IMR-90 (cell line): Measurements from ENCODE around the gene STAT3. TPM values are rescaled to one million over a fixed set of nuclear protein-coding genes. Genes with fewer than 3 reads are reported as not detected.
A peak's percentile ranks its signal among the peaks of the same experiment; 100 is the strongest.

Experiments
- ATAC-seq: fragments of 200-7000 bp; cut with Tn5 transposase; 2 replicates; pipeline ENCODE4 v1.9.1; 2020; ENCODE audit warnings: low read depth, mild to moderate bottlenecking, moderate library complexity
- BruUV-seq: library from RNA; stranded (reverse); fragments of 400-500 nt; replicated peaks from 2 replicates; lab custom pipeline; 2021; lab: Mats Ljungman, UMichigan
- CTCF ChIA-PET: fragments of 300-600 bp; formaldehyde crosslinking; extraction: SDS; loops from one replicate; lab custom pipeline; 2021; ENCODE audit warnings: antibody characterized with exemption; lab: Yijun Ruan, JAX
- POLR2A ChIA-PET: fragments of 300-600 bp; sonication (Branson Sonifier 250); formaldehyde crosslinking; loops from one replicate; lab custom pipeline; 2022; ENCODE audit warnings: antibody characterized with exemption; ENCODE audit not compliant: unreplicated experiment; lab: Charles Lee
- DNase-seq: peaks from one replicate; pipeline ENCODE4 v3.0.0; 2013
- H2AFZ ChIP-seq: replicated peaks from 2 replicates; pipeline ENCODE3; 2013; ENCODE audit warnings: low read length, mild to moderate bottlenecking; ENCODE audit not compliant: poor library complexity
- H2AK5ac ChIP-seq: 2 replicates; pipeline ENCODE4 v1.6.1; 2013; ENCODE audit warnings: low read depth, low read length, inconsistent platforms
- H2AK9ac ChIP-seq: replicated peaks from 2 replicates; pipeline ENCODE3; 2013; ENCODE audit warnings: mild to moderate bottlenecking, low read depth, low read length, moderate library complexity; ENCODE audit not compliant: poor library complexity
- H2BK120ac ChIP-seq: 2 replicates; pipeline ENCODE4 v1.6.1; 2013; ENCODE audit warnings: low read depth, low read length, inconsistent platforms
- H2BK15ac ChIP-seq: 3 replicates; pipeline ENCODE4 v1.6.1; 2013; ENCODE audit warnings: low read depth, low read length, inconsistent platforms
- H2BK20ac ChIP-seq: 2 replicates; pipeline ENCODE4 v1.6.1; 2013; ENCODE audit warnings: low read depth, mild to moderate bottlenecking, inconsistent platforms, low read length, moderate library complexity
- H2BK5ac ChIP-seq: 2 replicates; pipeline ENCODE4 v1.6.1; 2013; ENCODE audit warnings: mild to moderate bottlenecking, low read depth, low read length, inconsistent platforms; ENCODE audit not compliant: poor library complexity, severe bottlenecking
- H3K14ac ChIP-seq: replicated peaks from 2 replicates; pipeline ENCODE4 v1.6.1; 2013; ENCODE audit warnings: low read depth, low read length, inconsistent platforms
- H3K18ac ChIP-seq: 2 replicates; pipeline ENCODE4 v1.6.1; 2013; ENCODE audit warnings: low read depth, low read length, control low read depth
- H3K23ac ChIP-seq: 2 replicates; pipeline ENCODE4 v1.6.1; 2013; ENCODE audit warnings: low read depth, low read length, inconsistent platforms
- H3K27ac ChIP-seq: 2 replicates; pipeline ENCODE4 v1.5.1; 2013; ENCODE audit warnings: mild to moderate bottlenecking, control low read depth, low read length; ENCODE audit not compliant: insufficient read depth
- H3K27me3 ChIP-seq: 2 replicates; pipeline ENCODE4 v1.6.1; 2013; ENCODE audit warnings: low read length; ENCODE audit not compliant: control insufficient read depth, insufficient read depth
- H3K36me3 ChIP-seq: 2 replicates; pipeline ENCODE4 v1.6.1; 2013; ENCODE audit warnings: low read length, mixed read lengths; ENCODE audit not compliant: control insufficient read depth, insufficient read depth
- H3K4ac ChIP-seq: 2 replicates; pipeline ENCODE4 v1.6.1; 2013; ENCODE audit warnings: low read depth, low read length, inconsistent platforms
- H3K4me1 ChIP-seq: 2 replicates; pipeline ENCODE4 v1.6.1; 2013; ENCODE audit warnings: low read length, mixed read lengths; ENCODE audit not compliant: control insufficient read depth, insufficient read depth
- H3K4me2 ChIP-seq: 2 replicates; pipeline ENCODE4 v1.6.1; 2013; ENCODE audit warnings: low read depth, mild to moderate bottlenecking, control low read depth, low read length, moderate library complexity
- H3K4me3 ChIP-seq: 2 replicates; pipeline ENCODE4 v1.5.1; 2013; ENCODE audit warnings: low read depth, mild to moderate bottlenecking, control low read depth, low read length, moderate library complexity; ENCODE audit not compliant: insufficient read depth
- H3K56ac ChIP-seq: 2 replicates; pipeline ENCODE4 v1.6.1; 2013; ENCODE audit warnings: low read length, inconsistent platforms; ENCODE audit not compliant: insufficient read depth; ENCODE audit errors: extremely low read depth
- H3K79me1 ChIP-seq, 2 experiments: 2 replicates each; pipeline ENCODE4 v1.6.1; 2013; ENCODE audit warnings: low read length in 2 of 2, inconsistent platforms in 1 of 2, low read depth in 1 of 2
- H3K9ac ChIP-seq: 2 replicates; pipeline ENCODE4 v1.6.1; 2013; ENCODE audit warnings: low read depth, low read length, control low read depth
- H3K9me1 ChIP-seq: 2 replicates; pipeline ENCODE4 v1.6.1; 2013; ENCODE audit warnings: low read length, inconsistent platforms; ENCODE audit not compliant: insufficient read depth
- H3K9me3 ChIP-seq: 2 replicates; pipeline ENCODE4 v1.6.1; 2013; ENCODE audit warnings: low read length; ENCODE audit not compliant: control insufficient read depth, insufficient read depth
- H4K20me1 ChIP-seq: 2 replicates; pipeline ENCODE4 v1.6.1; 2013; ENCODE audit warnings: low read length, inconsistent platforms; ENCODE audit not compliant: insufficient read depth
- H4K5ac ChIP-seq: 2 replicates; pipeline ENCODE4 v1.6.1; 2013; ENCODE audit warnings: mild to moderate bottlenecking, low read depth, low read length, control low read depth
- H4K8ac ChIP-seq, 2 experiments: 2 replicates each; pipeline ENCODE4 v1.6.1; 2013; ENCODE audit warnings: low read depth in 2 of 2, low read length in 2 of 2, control low read depth in 1 of 2, inconsistent platforms in 1 of 2
- H4K91ac ChIP-seq: 2 replicates; pipeline ENCODE4 v1.6.1; 2013; ENCODE audit warnings: low read depth, low read length, inconsistent platforms; ENCODE audit not compliant: insufficient read depth
- CHD1 ChIP-seq: IDR thresholded peaks from 2 replicates; pipeline ENCODE4 v1.6.1; 2012; ENCODE audit warnings: low read depth, low read length, improper control_type of control experiment
- MXI1 ChIP-seq: IDR thresholded peaks from 2 replicates; pipeline ENCODE4 v1.6.1; 2012; ENCODE audit warnings: low read depth, mild to moderate bottlenecking, low read length, moderate library complexity, borderline replicate concordance
- POLR2A ChIP-seq: IDR thresholded peaks from 2 replicates; pipeline ENCODE4 v1.6.1; 2012; ENCODE audit warnings: mild to moderate bottlenecking, low read depth, low read length
- WGBS, 2 experiments: methylation state at CpG; one replicate each; pipeline versions ENCODE4 v1.1.5 to v1.1.7; 2013; ENCODE audit warnings: missing lambda C conversion rate in 2 of 2; ENCODE audit not compliant: insufficient read length in 1 of 2; ENCODE audit errors: extremely low coverage in 2 of 2; 5-methylcytosine and 5-hydroxymethylcytosine counted together
- dilution Hi-C: fragments of 300-500 bp; cut with HindIII; formaldehyde crosslinking; loops from one replicate; pipeline ENCODE4 v1.14.3; 2018; ENCODE audit warnings: low sequenced_read_pairs; ENCODE audit not compliant: unreplicated experiment
- in situ Hi-C: fragments of 300-500 bp; cut with MboI; formaldehyde crosslinking; loops from 3 replicates; pipeline ENCODE4 v1.14.3; 2019; ENCODE audit warnings: low sequenced_read_pairs, inconsistent platforms, mixed read lengths
- intact Hi-C: fragments of 100-400 bp; cut with micrococcal nuclease; formaldehyde crosslinking; loops from 2 replicates; pipeline ENCODE4 v1.10.0; 2022
- polyA plus RNA-seq, 3 experiments: library from polyadenylated mRNA; depleted of rRNA; stranded (reverse); fragments of >200 nt; gene quantifications; 2 replicates each; pipeline ENCODE4 v1.2.3, GENCODE V29; 2012; ENCODE audit warnings: low replicate concordance in 1 of 3
- total RNA-seq: library from RNA; depleted of rRNA; stranded (reverse); fragments of >200 nt; gene quantifications from 2 replicates; pipeline ENCODE4 v1.2.3, GENCODE V29; 2012

The STAT3 gene
- total and polyA plus RNA-seq, 2 of the 4 experiments (the other 2 are of a cell fraction), result 47.2 to 66.3 TPM

DNA sequence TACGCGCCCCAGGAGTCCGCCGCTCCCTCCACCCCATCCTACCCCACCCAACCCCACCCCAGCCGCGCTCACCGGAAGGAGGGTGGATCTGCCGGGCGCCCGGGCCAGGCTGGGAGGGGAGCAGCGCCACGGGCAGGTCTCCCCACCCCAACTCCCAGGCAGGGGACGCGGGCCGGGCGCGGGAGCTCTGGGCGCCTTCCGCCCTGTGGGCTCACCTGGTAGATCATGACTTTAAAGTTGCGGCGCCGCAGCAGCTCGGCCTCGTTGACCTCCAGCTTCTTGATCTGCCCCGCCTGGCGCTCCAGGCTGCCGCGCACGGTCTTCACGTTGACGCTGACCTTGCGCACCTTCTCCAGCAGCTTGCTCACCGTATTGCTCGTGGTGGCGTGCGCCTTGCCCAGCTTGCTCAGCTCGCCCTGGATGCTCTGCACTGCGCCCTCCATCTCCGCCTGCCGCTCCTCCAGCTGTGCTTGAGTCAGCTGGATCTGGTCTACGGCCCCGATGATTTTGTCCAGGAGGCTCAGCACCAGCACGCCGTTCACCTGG, 34.2 kb upstream of the STAT3 start:
- dilution Hi-C loops (no loop called here), in situ Hi-C loops (no loop called here)

More for the DNA sequence above, 34.2 kb upstream of the STAT3 start:
- TF ChIP-seq MXI1, result peak; percentile 25; the same call in 1 of the 2 replicates
- no peak for TF ChIP-seq POLR2A
- 0 out of 2 replicates have a peak, but pooled peaks have one; percentile 78 for TF ChIP-seq CHD1
- peak overlapping the region; percentile 71 for H2AFZ ChIP-seq
- H3K23ac ChIP-seq, result peak overlapping the region; percentile 100
- H3K79me1 ChIP-seq, result peaks cover 0 to 33% of the 10 kb centered on the region in 2 experiments; a peak in 2 of 4 replicates
- H3K4me2 ChIP-seq, result peak overlapping the region; percentile 44
- peak overlapping the region; percentile 92 for H3K4me3 ChIP-seq
- no peaks in the 10 kb centered on the region for H3K9me3 ChIP-seq
- peak overlapping the region; percentile 86 to 95 for H4K8ac ChIP-seq
- H3K27me3 ChIP-seq, result no peaks in the 10 kb centered on the region
- peaks cover 7% of the 10 kb centered on the region for H3K36me3 ChIP-seq
- intact Hi-C loops, result loop anchor here (1.0 to 5.0 kb wide), 3 partner anchors 34 to 100 kb away; partner anchors contain the start of gene STAT3
- H2BK20ac ChIP-seq, result no peak overlapping the region
- peaks cover 54% of the 10 kb centered on the region for H4K20me1 ChIP-seq
- ChIA-PET CTCF (interaction anchor here (1.0 kb wide), 1 partner anchor 95 kb away, joined by 3 read pairs; no protein-coding TSS in a partner anchor), POLR2A (interaction anchor here (1.1 to 1.6 kb wide), 4 partner anchors 9 to 114 kb away, joined by 3 to 17 read pairs (median 4); partner anchors contain the start of gene NAGLU)
- peak overlapping the region; percentile 99 for H3K9ac ChIP-seq
- H3K4me1 ChIP-seq, result peaks cover 23% of the 10 kb centered on the region
- H3K4ac ChIP-seq, result peak overlapping the region; percentile 92
- peak overlapping the region; percentile 96 for H2AK9ac ChIP-seq
- peak overlapping the region; percentile 99 for H3K56ac ChIP-seq
- peak overlapping the region; percentile 97 for H2BK5ac ChIP-seq
- H4K5ac ChIP-seq, result peak overlapping the region; percentile 83
- no TSS peak for BruUV-seq
- H3K9me1 ChIP-seq, result no peaks in the 10 kb centered on the region; the same call in 1 of the 2 replicates
- ATAC-seq, result peak; percentile 5
- peak overlapping the region; percentile 99 for H2AK5ac ChIP-seq
- WGBS, 2 experiments, result 1% methylated on average over 25 of the region's 44 CpGs; no CpG with 5 or more reads in 1 of the 2 experiments
- no peak overlapping the region; the same call in 2 of the 3 replicates for H2BK15ac ChIP-seq
- peak overlapping the region; percentile 100 for H3K14ac ChIP-seq
- H3K18ac ChIP-seq, result peak overlapping the region; percentile 92
- peak; percentile 32 for DNase-seq
- peak overlapping the region; percentile 93 for H4K91ac ChIP-seq
- peak overlapping the region; percentile 58 for H2BK120ac ChIP-seq
- peak overlapping the region; percentile 97 for H3K27ac ChIP-seq
